Caco-2 (cell line): ENCODE data around the gene PXYLP1. TPM values are rescaled to one million over a fixed set of nuclear protein-coding genes. Genes with fewer than 3 reads are reported as not detected.

Experiments used
- BruUV-seq: library from RNA; stranded (reverse); fragments of 400-500 nt; replicated peaks from 2 replicates; lab custom pipeline; 2021; lab: Mats Ljungman, UMichigan
- CTCF ChIA-PET: fragments of 300-600 bp; sonication (Branson Sonifier 250); formaldehyde crosslinking; loops from one replicate; lab custom pipeline; 2022; ENCODE audit warnings: antibody characterized with exemption; lab: Charles Lee
- POLR2A ChIA-PET: fragments of 300-600 bp; sonication (Branson Sonifier 250); formaldehyde crosslinking; loops from one replicate; lab custom pipeline; 2022; ENCODE audit warnings: antibody characterized with exemption; lab: Charles Lee
- DNase-seq, 2 experiments: peaks; one replicate each; pipeline versions ENCODE4 v3.0.0 to v3.0.0-alpha.2; 2020 to 2022
- H3K27me3 ChIP-seq: replicated peaks from 2 replicates; pipeline ENCODE4 v1.6.0; 2011; ENCODE audit warnings: low read length; ENCODE audit not compliant: control insufficient read depth, insufficient read depth
- H3K36me3 ChIP-seq: 2 replicates; pipeline ENCODE4 v1.5.1; 2011; ENCODE audit warnings: low read length; ENCODE audit not compliant: control insufficient read depth, insufficient read depth
- H3K4me1 ChIP-seq: fragments of 250-450 bp; sonication (Bioruptor Pico); 2 replicates; pipeline ENCODE4 v1.5.1; 2020; ENCODE audit warnings: mild to moderate bottlenecking
- H3K4me3 ChIP-seq: 2 replicates; pipeline ENCODE4 v1.5.1; 2011; ENCODE audit warnings: low read depth, mild to moderate bottlenecking, control low read depth, low read length
- H3K9me3 ChIP-seq: fragments of 250-450 bp; sonication (Bioruptor Pico); 2 replicates; pipeline ENCODE4 v1.5.1; 2020; ENCODE audit warnings: mild to moderate bottlenecking, moderate library complexity
- H3K27ac Mint-ChIP-seq: one replicate; pipeline ENCODE4 v1.8.0; 2022; ENCODE audit warnings: mixed read lengths; ENCODE audit not compliant: unreplicated experiment
- H3K27me3 Mint-ChIP-seq: one replicate; pipeline ENCODE4 v1.8.0; 2022; ENCODE audit warnings: mixed read lengths; ENCODE audit not compliant: insufficient read depth, unreplicated experiment
- H3K36me3 Mint-ChIP-seq: one replicate; pipeline ENCODE4 v1.8.0; 2022; ENCODE audit warnings: mild to moderate bottlenecking, mixed read lengths; ENCODE audit not compliant: insufficient read depth, unreplicated experiment
- H3K4me1 Mint-ChIP-seq: one replicate; pipeline ENCODE4 v1.8.0; 2022; ENCODE audit warnings: low read depth, mixed read lengths; ENCODE audit not compliant: unreplicated experiment
- H3K4me3 Mint-ChIP-seq: one replicate; pipeline ENCODE4 v1.8.0; 2022; ENCODE audit warnings: mild to moderate bottlenecking, moderate library complexity, mixed read lengths; ENCODE audit not compliant: unreplicated experiment
- H3K9me3 Mint-ChIP-seq: one replicate; pipeline ENCODE4 v1.8.0; 2022; ENCODE audit warnings: mixed read lengths; ENCODE audit not compliant: unreplicated experiment
- CTCF ChIP-seq, 2 experiments: fragments of 200-600 bp in 1 of 2; IDR thresholded peaks; 1 replicate in 1 of 2; 2 replicates in 1 of 2; pipeline versions ENCODE4 v1.5.1 to v1.8.0; 2011 to 2022; ENCODE audit warnings: antibody characterized with exemption in 1 of 2, control low read depth in 1 of 2, inconsistent platforms in 1 of 2, low read depth in 1 of 2, low read length in 1 of 2, mild to moderate bottlenecking in 1 of 2, moderate library complexity in 1 of 2; ENCODE audit not compliant: insufficient read depth in 1 of 2, severe bottlenecking in 1 of 2, unreplicated experiment in 1 of 2
- intact Hi-C: fragments of 100-400 bp; cut with micrococcal nuclease; formaldehyde crosslinking; loops from one replicate; pipeline ENCODE4 v1.10.0; 2022; ENCODE audit not compliant: unreplicated experiment
- total RNA-seq: library from RNA; stranded (reverse); gene quantifications from 2 replicates; pipeline ENCODE4 v1.2.3, GENCODE V29; 2022

PXYLP1 gene
- total RNA-seq, 1 experiment from 2014 or later: 24.6 TPM

- ChIA-PET CTCF (no interaction called here), POLR2A (no interaction called here)
- intact Hi-C loops: no loop called here
- TF ChIP-seq CTCF (IDR thresholded peaks at IDR 0.05; ENCODE audit: insufficient read depth in 1 of 2, low read depth in 1 of 2, low read length in 1 of 2, severe bottlenecking in 1 of 2, unreplicated experiment in 1 of 2): no peak
- Mint-ChIP-seq H3K4me1 (peaks cover 8% of the 10 kb centered on the region), H3K4me3 (no peak overlapping the region), H3K9me3 (peaks cover 20% of the 10 kb centered on the region), H3K27me3 (no peaks in the 10 kb centered on the region), H3K27ac (no peak overlapping the region), H3K36me3 (no peaks in the 10 kb centered on the region)
- H3K36me3 ChIP-seq: no peaks in the 10 kb centered on the region
- no peak for DNase-seq
- BruUV-seq: no TSS peak
- H3K4me3 ChIP-seq: no peak overlapping the region
- H3K4me1 ChIP-seq: peaks cover 16% of the 10 kb centered on the region
- no peaks in the 10 kb centered on the region for H3K9me3 ChIP-seq
- no peaks in the 10 kb centered on the region for H3K27me3 ChIP-seq
Measured at GRCh38 chr3:141341536-141341935, 109.9 kb downstream of the PXYLP1 start.

GRCh38 chr3:141342386-141342785 is 110.8 kb downstream of the PXYLP1 start:
- H3K36me3 Mint-ChIP-seq: no peaks in the 10 kb centered on the region
- H3K4me1 Mint-ChIP-seq: peaks cover 8% of the 10 kb centered on the region
- intact Hi-C loops: no loop called here
- peaks cover 20% of the 10 kb centered on the region for H3K9me3 Mint-ChIP-seq
- H3K27me3 Mint-ChIP-seq: no peaks in the 10 kb centered on the region
- no TSS peak for BruUV-seq
- ChIA-PET POLR2A (no interaction called here), CTCF (interaction anchor here (0.7 kb wide), 1 partner anchor 110 kb away, joined by 3 read pairs; no protein-coding TSS in a partner anchor)
- H3K4me1 ChIP-seq: peaks cover 10% of the 10 kb centered on the region
- no peak overlapping the region for H3K4me3 ChIP-seq
- TF ChIP-seq CTCF (IDR thresholded peaks at IDR 0.05; ENCODE audit: insufficient read depth in 1 of 2, low read depth in 1 of 2, low read length in 1 of 2, severe bottlenecking in 1 of 2, unreplicated experiment in 1 of 2): no peak
- no peak overlapping the region for H3K4me3 Mint-ChIP-seq
- no peaks in the 10 kb centered on the region for H3K27me3 ChIP-seq
- no peak for DNase-seq
- H3K36me3 ChIP-seq: no peaks in the 10 kb centered on the region
- no peaks in the 10 kb centered on the region for H3K9me3 ChIP-seq
- H3K27ac Mint-ChIP-seq: no peak overlapping the region

GRCh38 chr3:141343077-141343476 is 111.5 kb downstream of the PXYLP1 start:
- H3K9me3 ChIP-seq: no peaks in the 10 kb centered on the region
- no peak overlapping the region for H3K27ac Mint-ChIP-seq
- peaks cover 8% of the 10 kb centered on the region for H3K4me1 Mint-ChIP-seq
- BruUV-seq: no TSS peak
- H3K4me1 ChIP-seq: peaks cover 6% of the 10 kb centered on the region; the same call in 1 of the 2 replicates
- no peaks in the 10 kb centered on the region for H3K36me3 Mint-ChIP-seq
- ChIA-PET CTCF (interaction anchor here (0.5 to 0.7 kb wide), 2 partner anchors 28 to 109 kb away, joined by 3 to 6 read pairs; no protein-coding TSS in a partner anchor), POLR2A (no interaction called here)
- intact Hi-C loops: no loop called here
- DNase-seq: no peak
- no peaks in the 10 kb centered on the region for H3K36me3 ChIP-seq
- peaks cover 20% of the 10 kb centered on the region for H3K9me3 Mint-ChIP-seq
- no peaks in the 10 kb centered on the region for H3K27me3 ChIP-seq
- TF ChIP-seq CTCF (IDR thresholded peaks at IDR 0.05; ENCODE audit: insufficient read depth in 1 of 2, low read depth in 1 of 2, low read length in 1 of 2, severe bottlenecking in 1 of 2, unreplicated experiment in 1 of 2): no peak
- H3K27me3 Mint-ChIP-seq: no peaks in the 10 kb centered on the region
- H3K4me3 Mint-ChIP-seq: no peak overlapping the region
- no peak overlapping the region for H3K4me3 ChIP-seq
